Activated CD4-positive, alpha-beta T cell treated with anti-CD3 and anti-CD28 coated beads for 4 hours (primary cell): ENCODE measurements around the gene PSMD13.
"Not testable (repeated sequence)": the region's sequence is repeated elsewhere in the genome, so short reads cannot be mapped to it uniquely, and the experiment has no call there.

Experiments
- DNase-seq, 2 donors: peaks; one replicate each; pipeline ENCODE4 v3.0.0-alpha.2; 2020

Gene PSMD13

GRCh38 chr11:250740-251299 is 14.0 kb downstream of the PSMD13 start:
- DNase-seq: peak; percentile 68 to 84

GRCh38 chr11:251550-251949 is 14.8 kb downstream of the PSMD13 start:
- DNase-seq: no peak

- DNase-seq: no peak
Observed at GRCh38 chr11:252666-253065, 15.9 kb downstream of the PSMD13 start.

GRCh38 chr11:253160-253885 is 16.5 kb downstream of the PSMD13 start:
- no peak for DNase-seq

- no peak for DNase-seq
Observed at GRCh38 chr11:253886-254270, 17.1 kb downstream of the PSMD13 start.

GRCh38 chr11:255176-255575 is 18.4 kb downstream of the PSMD13 start:
- no peak for DNase-seq

GRCh38 chr11:255816-256215 is 19.0 kb downstream of the PSMD13 start:
- DNase-seq: no peak

GRCh38 chr11:256952-257737 is 20.4 kb downstream of the PSMD13 start:
- no peak for DNase-seq

- no peak for DNase-seq
Observed at GRCh38 chr11:257766-258493, 21.2 kb downstream of the PSMD13 start.

- no peak for DNase-seq
Observed at GRCh38 chr11:259413-259812, 22.6 kb downstream of the PSMD13 start.

GRCh38 chr11:261624-262023 is 24.8 kb downstream of the PSMD13 start:
- no peak for DNase-seq

- peak; percentile 24 to 45 for DNase-seq
Observed at GRCh38 chr11:266676-267439, 30.1 kb downstream of the PSMD13 start.

GRCh38 chr11:267491-267994 is 30.8 kb downstream of the PSMD13 start:
- peak; percentile 38 to 53 for DNase-seq

GRCh38 chr11:268716-269145 is 32.0 kb downstream of the PSMD13 start:
- DNase-seq: not testable (repeated sequence)

GRCh38 chr11:269146-269890 is 32.5 kb downstream of the PSMD13 start:
- no peak for DNase-seq

- no peak for DNase-seq
Observed at GRCh38 chr11:270451-271318, 33.9 kb downstream of the PSMD13 start.

GRCh38 chr11:271319-271715 is 34.5 kb downstream of the PSMD13 start:
- no peak for DNase-seq

- DNase-seq: no peak
Observed at GRCh38 chr11:272195-272930, 35.6 kb downstream of the PSMD13 start.

GRCh38 chr11:272931-273198 is 36.1 kb downstream of the PSMD13 start:
- no peak for DNase-seq

GRCh38 chr11:276219-276618 is 39.4 kb downstream of the PSMD13 start:
- no peak for DNase-seq
